Suprapubic skin (tissue), 3 donors: ENCODE results near the gene SCAF1.

Source experiments
- CTCF ChIP-seq, 2 donors: fragments of 200-600 bp in 1 of 2; fragments of 450-650 bp in 1 of 2; sonication (generic) in 1 of 2; IDR thresholded peaks; one replicate each; pipeline ENCODE4 v1.5.1; 2016 to 2019; ENCODE audit warnings: antibody characterized with exemption in 2 of 2, mild to moderate bottlenecking in 1 of 2, moderate library complexity in 1 of 2
- POLR2AphosphoS5 ChIP-seq, 3 donors: sonication (generic); formaldehyde crosslinking; IDR thresholded peaks; one replicate each; pipeline ENCODE4 v1.6.1; 2017; ENCODE audit warnings: antibody characterized with exemption in 3 of 3

GRCh38 chr19:49685845-49686332 is 43.9 kb downstream of the SCAF1 start:
- TF ChIP-seq CTCF (IDR thresholded peaks at IDR 0.05) (no peak), POLR2AphosphoS5 (IDR thresholded peaks at IDR 0.05) (no peak)
